GM10248 (cell line): ENCODE measurements around the gene LIN37.
A peak's percentile ranks its signal among the peaks of the same experiment; 100 is the strongest.

Experiments
- CTCF ChIA-PET: fragments of 300-600 bp; sonication (Branson Sonifier 250); formaldehyde crosslinking; extraction: SDS; loops from one replicate; lab custom pipeline; 2021; ENCODE audit warnings: antibody characterized with exemption; lab: Yijun Ruan, JAX
- POLR2A ChIA-PET: fragments of 350-650 bp; sonication (Branson Sonifier 250); formaldehyde crosslinking; extraction: SDS; loops from one replicate; lab custom pipeline; 2020; ENCODE audit warnings: antibody characterized with exemption; lab: Yijun Ruan, JAX
- DNase-seq: peaks from one replicate; pipeline ENCODE4 v3.0.0; 2012; ENCODE audit errors: extremely low spot score
- CTCF ChIP-seq: IDR thresholded peaks from 2 replicates; pipeline ENCODE4 v1.5.1; 2012; ENCODE audit warnings: mild to moderate bottlenecking, low read depth; ENCODE audit errors: extremely low read depth, missing control alignments, control extremely low read depth

LIN37 gene

GRCh38 chr19:35754370-35755130, 6.2 kb downstream of the LIN37 start:
- no peak for TF ChIP-seq CTCF
- ChIA-PET POLR2A (no interaction called here), CTCF (no interaction called here)
- DNase-seq = no peak

GRCh38 chr19:35755131-35755549, 6.8 kb downstream of the LIN37 start:
- TF ChIP-seq CTCF = no peak
- ChIA-PET POLR2A (no interaction called here), CTCF (no interaction called here)

DNA sequence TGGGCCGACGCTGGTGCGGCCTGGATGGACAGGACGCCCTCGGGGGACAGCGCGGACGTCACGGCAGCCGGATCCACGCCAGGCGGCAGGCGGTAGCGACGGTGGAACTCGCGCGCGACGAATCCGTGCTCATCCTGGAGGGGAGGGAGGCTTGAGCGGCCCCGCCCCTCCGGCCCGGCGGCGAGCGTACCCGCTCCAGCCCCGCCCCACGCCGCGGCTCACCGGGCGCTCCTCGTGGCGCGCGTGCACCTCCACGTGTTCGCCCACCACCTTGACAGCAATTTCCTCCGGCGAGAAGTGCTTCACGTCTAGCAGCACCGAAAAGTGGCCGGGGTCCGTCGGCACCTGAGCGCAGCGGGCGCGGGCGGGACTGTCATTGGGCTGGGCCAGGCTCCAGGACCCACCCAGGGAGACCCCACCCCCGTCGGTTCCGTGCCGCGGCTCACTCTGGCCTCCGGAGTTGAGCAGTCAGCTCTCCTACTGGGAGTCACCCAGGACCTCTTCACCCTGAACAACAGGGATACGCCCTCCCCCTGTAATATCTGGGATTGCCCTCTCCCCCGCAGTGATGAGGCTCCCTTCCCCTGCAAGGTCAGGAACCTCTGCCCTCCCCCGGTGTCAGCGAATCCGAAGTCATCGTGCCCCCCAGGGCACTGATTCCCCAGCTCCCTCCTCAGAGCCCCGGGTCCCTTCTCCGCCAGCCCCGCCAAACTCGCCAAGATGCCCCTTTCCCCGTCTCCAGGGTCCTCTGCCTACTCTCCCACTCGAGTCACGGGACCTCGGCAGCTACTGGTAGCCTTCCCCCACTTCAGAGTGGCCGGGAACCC, 7.4 kb downstream of the LIN37 start:
- TF ChIP-seq CTCF = no peak
- POLR2A ChIA-PET = no interaction called here
- DNase-seq = peak; percentile 20
- CTCF ChIA-PET = no interaction called here

More at GRCh38 chr19:35755131-35755549, 6.8 kb downstream of the LIN37 start:
- no peak for DNase-seq

DNA sequence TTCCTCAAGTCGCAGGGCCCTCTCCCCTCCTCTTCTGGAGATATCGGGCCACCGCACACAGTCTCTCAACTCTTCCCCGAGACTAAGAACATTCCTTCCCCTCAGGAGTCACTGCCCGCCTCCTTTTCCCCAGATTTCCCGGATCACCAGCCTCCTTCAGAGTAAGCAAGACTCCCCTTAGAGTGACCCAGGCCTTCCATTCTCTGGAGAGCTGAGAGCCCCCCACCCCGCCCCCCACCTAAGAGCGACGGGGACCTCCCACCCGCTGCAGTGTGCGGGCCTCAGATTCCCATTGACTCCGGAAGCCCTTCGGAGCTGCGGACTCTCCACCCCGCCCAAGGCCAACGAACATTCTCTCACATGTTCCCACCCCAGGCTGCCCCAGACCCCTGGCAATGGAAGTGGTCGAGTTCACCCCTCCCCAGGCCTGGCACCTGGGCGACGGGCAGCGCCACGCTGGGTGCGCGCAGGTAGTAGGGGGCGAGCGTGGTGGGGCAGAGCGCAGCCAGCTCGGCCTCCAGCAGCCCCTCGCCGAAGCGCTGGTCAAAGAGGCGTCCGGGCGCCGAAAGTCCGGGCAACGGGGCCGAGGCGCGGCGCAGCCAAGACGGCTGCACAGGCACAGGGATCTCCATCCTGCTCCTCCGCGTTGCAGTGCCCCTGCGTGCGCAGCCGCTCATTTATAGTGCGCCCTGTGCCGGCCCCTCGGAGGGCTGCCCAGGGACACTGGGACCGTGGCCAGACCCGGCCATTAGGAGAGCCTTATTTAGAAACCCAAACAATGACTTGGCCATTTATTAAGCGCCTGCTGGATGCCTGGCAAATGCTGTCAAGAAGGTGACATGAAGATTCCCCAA, 8.2 kb downstream of the LIN37 start, which contains the start of gene HSPB6:
HSPB6 (minus strand) TSS at position 653 of the 854 bp plus-strand sequence; CDS start at position 632, 21 bp downstream.
- POLR2A ChIA-PET = interaction anchor here (1.3 kb wide), 1 partner anchor 8 kb away, joined by 5 read pairs; the partner anchor contains the start of gene LIN37
- CTCF ChIA-PET = no interaction called here
- TF ChIP-seq CTCF = no peak
- DNase-seq = no peak

- TF ChIP-seq CTCF = no peak
- CTCF ChIA-PET = no interaction called here
- DNase-seq = peak; percentile 25
- POLR2A ChIA-PET = interaction anchor here (1.3 kb wide), 1 partner anchor 9 kb away, joined by 5 read pairs; the partner anchor contains the start of gene LIN37
These were observed 8.9 kb downstream of the LIN37 start for GRCh38 chr19:35757231-35757748.
